Tibial artery (tissue), 4 donors: ENCODE results near the gene EHD4.

Experiments
- DNase-seq, 2 donors: peaks; one replicate each; pipeline ENCODE4 v3.0.0-alpha.2; 2019
- H3K27ac ChIP-seq, 2 donors: fragments of 200-600 bp; sonication (generic) in 1 of 2; 1 replicate in 1 of 2; 2 replicates in 1 of 2; pipeline ENCODE4 v1.5.1; 2018 to 2019; ENCODE audit warnings: mild to moderate bottlenecking in 1 of 2
- H3K27me3 ChIP-seq, 2 donors: fragments of 200-600 bp; sonication (generic) in 1 of 2; one replicate each; pipeline versions ENCODE4 v1.5.1 to v1.6.0; 2016 to 2019
- H3K36me3 ChIP-seq, 3 donors: fragments of 200-600 bp; sonication (generic) in 2 of 3; one replicate each; pipeline ENCODE4 v1.5.1; 2016 to 2019; ENCODE audit warnings: mild to moderate bottlenecking in 2 of 3
- H3K4me1 ChIP-seq, 4 donors: fragments of 200-600 bp; sonication (generic) in 2 of 4; 1 replicate in 3 of 4; 2 replicates in 1 of 4; pipeline ENCODE4 v1.5.1; 2016 to 2019
- H3K4me3 ChIP-seq, 2 donors: fragments of 200-600 bp; sonication (generic) in 1 of 2; 1 replicate in 1 of 2; 2 replicates in 1 of 2; pipeline ENCODE4 v1.5.1; 2018 to 2019; ENCODE audit warnings: mild to moderate bottlenecking in 2 of 2
- H3K9me3 ChIP-seq, 3 donors: fragments of 200-600 bp; sonication (generic) in 1 of 3; one replicate each; pipeline ENCODE4 v1.5.1; 2016 to 2019
- intact Hi-C: fragments of 100-400 bp; cut with DNase I; formaldehyde crosslinking; loops from one replicate; pipeline ENCODE4 v1.15.0; 2023; ENCODE audit warnings: low total_unique reads
- TF ChIP-seq, protein P1 (sequence below), 2 experiments: fragments of 200-600 bp in 1 of 2; fragments of 450-650 bp in 1 of 2; IDR thresholded peaks; one replicate each; pipeline ENCODE4 v1.5.1; 2017 to 2019; ENCODE audit warnings: antibody characterized with exemption in 2 of 2, mild to moderate bottlenecking in 1 of 2, moderate library complexity in 1 of 2

EHD4 gene

DNA sequence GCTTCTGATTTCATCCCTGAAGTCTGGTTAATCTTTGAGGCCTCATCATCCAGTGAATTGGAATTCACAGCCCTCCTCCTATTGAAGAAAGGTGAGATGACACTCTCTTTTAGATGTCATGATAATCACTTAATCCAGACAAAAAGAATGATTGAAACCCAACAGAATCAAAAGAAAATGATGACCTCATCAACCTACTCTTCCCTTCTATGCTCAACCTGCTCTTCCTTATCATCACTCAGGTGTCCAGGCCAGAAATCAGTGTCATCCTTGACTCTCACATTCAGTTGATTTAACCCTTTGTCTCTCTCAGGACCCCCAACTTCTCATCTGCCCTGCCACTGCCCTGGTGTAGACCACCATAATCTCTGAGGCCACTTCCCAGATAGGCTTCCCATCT lies 36.7 kb upstream of the EHD4 start:
- peaks cover 0 to 2% (median 0%) of the 10 kb centered on the region in 3 donors for H3K9me3 ChIP-seq
- no peak for DNase-seq
- TF ChIP-seq, protein P1, sequence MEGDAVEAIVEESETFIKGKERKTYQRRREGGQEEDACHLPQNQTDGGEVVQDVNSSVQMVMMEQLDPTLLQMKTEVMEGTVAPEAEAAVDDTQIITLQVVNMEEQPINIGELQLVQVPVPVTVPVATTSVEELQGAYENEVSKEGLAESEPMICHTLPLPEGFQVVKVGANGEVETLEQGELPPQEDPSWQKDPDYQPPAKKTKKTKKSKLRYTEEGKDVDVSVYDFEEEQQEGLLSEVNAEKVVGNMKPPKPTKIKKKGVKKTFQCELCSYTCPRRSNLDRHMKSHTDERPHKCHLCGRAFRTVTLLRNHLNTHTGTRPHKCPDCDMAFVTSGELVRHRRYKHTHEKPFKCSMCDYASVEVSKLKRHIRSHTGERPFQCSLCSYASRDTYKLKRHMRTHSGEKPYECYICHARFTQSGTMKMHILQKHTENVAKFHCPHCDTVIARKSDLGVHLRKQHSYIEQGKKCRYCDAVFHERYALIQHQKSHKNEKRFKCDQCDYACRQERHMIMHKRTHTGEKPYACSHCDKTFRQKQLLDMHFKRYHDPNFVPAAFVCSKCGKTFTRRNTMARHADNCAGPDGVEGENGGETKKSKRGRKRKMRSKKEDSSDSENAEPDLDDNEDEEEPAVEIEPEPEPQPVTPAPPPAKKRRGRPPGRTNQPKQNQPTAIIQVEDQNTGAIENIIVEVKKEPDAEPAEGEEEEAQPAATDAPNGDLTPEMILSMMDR (IDR thresholded peaks at IDR 0.05): no peak
- H3K27ac ChIP-seq: no peak overlapping the region
- no peak overlapping the region for H3K4me3 ChIP-seq
- no peaks in the 10 kb centered on the region for H3K36me3 ChIP-seq
- no peaks in the 10 kb centered on the region for H3K4me1 ChIP-seq
- H3K27me3 ChIP-seq: no peaks in the 10 kb centered on the region
- intact Hi-C loops: no loop called here

DNA sequence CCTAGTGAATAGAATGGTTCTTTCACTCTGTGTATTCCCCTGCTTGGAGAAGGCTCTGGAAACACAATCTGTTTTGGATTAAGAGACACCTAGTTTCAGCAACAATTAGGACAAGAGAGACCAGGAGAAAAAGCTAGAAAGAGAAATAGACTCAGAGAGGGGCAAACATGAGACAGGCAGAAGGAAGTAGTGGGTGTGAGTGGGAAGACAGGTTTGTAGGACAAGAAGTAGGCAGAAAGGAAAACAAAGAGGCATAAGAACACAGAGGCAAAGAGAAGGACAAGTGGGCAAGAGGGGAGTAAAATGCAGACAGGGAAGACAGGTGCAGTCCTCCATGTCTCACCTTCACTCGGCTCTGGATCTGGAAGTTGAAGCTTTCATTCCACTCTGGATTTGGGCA lies 35.0 kb upstream of the EHD4 start:
- TF ChIP-seq, protein P1 (IDR thresholded peaks at IDR 0.05): no peak
- intact Hi-C loops: no loop called here
- no peak overlapping the region for H3K27ac ChIP-seq

DNA sequence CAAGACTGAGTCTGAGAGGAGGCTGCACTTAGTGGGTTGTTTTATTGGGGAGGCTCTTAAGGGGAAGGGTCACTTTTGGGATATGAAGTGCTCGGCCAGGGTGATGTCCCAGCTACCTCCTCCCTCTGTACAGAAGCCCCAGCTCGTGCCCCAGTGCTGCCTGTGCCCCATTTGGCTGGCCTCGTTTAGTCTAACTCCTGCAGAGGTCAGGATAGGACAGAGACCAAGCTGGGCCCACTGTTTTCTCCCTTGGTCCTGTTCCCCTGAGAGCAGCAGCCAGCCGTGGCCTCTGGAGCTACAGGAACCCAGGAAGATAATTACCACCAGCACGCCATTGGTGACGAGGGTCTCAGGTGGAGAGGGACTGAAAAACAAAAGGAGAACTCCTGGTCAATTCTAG lies 30.0 kb upstream of the EHD4 start:
- Histone ChIP-seq H3K27me3 (no peaks in the 10 kb centered on the region), H3K27ac (no peak overlapping the region), H3K4me3 (no peak overlapping the region), H3K36me3 (no peaks in the 10 kb centered on the region), H3K9me3 (peaks cover 0 to 2% (median 0%) of the 10 kb centered on the region in 3 donors), H3K4me1 (no peaks in the 10 kb centered on the region)
- TF ChIP-seq, protein P1 (IDR thresholded peaks at IDR 0.05): no peak
- no peak for DNase-seq
- intact Hi-C loops: no loop called here

More for the DNA sequence above, 35.0 kb upstream of the EHD4 start:
- Histone ChIP-seq H3K4me1 (no peaks in the 10 kb centered on the region), H3K36me3 (no peaks in the 10 kb centered on the region), H3K27me3 (no peaks in the 10 kb centered on the region), H3K9me3 (peaks cover 0 to 2% (median 0%) of the 10 kb centered on the region in 3 donors), H3K4me3 (no peak overlapping the region)
- no peak for DNase-seq

DNA sequence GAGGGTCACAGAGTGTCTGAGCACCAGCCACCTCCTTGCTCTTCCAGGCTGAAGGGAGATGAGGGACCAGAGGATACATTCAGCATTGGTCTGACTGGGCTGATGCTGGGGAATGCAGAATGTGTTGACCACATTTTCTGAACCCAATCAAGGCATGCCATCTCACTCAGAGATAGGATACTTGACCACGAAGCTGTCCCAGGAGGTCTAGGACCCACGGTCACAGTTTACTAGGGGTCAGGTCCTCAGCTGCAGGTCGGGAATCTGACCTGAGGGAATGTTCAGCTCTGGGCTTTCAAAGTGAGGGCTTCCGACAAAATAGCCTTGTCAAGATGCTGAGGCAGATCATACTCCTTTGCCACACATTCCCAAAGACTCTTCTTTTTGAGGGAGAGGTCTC lies 28.9 kb upstream of the EHD4 start:
- Histone ChIP-seq H3K27ac (no peak overlapping the region), H3K9me3 (no peaks in the 10 kb centered on the region), H3K4me1 (no peaks in the 10 kb centered on the region), H3K4me3 (no peak overlapping the region), H3K36me3 (no peaks in the 10 kb centered on the region), H3K27me3 (no peaks in the 10 kb centered on the region)
- DNase-seq: no peak
- TF ChIP-seq, protein P1 (IDR thresholded peaks at IDR 0.05): no peak
- intact Hi-C loops: no loop called here

DNA sequence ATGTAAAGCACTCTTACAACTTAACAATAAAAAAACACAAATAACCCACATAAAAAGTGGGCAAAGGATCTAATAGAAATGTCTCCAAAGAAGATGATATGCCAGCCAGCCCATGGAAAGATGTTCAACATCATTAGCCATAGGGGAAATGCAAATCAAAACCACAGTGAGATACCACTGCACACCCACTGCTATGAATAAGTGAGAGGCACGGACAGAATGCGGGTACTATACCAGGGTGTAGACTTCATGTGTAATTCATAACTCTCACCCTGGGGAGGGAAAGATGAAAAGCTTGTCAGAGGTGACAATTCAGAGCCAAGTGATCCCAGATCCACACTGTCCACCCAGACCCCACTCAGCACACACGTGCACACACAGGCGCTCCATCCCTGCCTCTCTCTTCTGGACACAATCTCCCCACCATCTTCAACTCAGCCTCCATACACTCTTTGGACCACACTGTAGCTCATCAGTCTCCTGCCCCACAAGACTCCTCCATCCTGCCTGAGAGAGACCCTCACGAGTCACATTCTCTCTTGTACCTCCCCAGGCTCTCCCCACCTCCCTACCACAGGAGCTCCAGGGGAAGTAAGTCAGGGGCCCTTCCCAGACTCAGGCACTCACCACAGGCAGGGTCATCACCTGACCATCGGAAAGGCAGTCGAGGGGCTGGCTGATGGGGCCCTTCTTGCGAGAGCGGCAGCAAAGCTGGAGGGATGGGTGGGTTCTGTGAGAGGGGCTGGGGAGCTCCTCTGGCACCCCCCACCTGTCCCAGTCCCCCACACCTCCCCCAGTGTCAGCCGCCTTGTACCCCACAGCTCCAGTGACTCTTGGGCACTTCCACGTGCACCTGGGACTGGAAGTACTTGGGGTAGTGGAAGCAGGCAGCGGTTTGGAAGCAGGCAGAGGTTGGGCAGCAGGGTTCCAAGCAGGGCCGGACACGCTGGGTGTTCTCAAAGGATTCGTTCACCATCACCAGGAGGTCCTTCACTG lies 27.2 kb upstream of the EHD4 start:
- TF ChIP-seq, protein P1 (IDR thresholded peaks at IDR 0.05): no peak

More for the DNA sequence above, 27.2 kb upstream of the EHD4 start:
- H3K4me1 ChIP-seq: no peaks in the 10 kb centered on the region
- no peaks in the 10 kb centered on the region for H3K27me3 ChIP-seq
- H3K4me3 ChIP-seq: no peak overlapping the region
- DNase-seq: no peak
- H3K36me3 ChIP-seq: no peaks in the 10 kb centered on the region
- no peak overlapping the region for H3K27ac ChIP-seq
- no peaks in the 10 kb centered on the region for H3K9me3 ChIP-seq
- intact Hi-C loops: loop anchor here (5.0 kb wide), 1 partner anchor 53 kb away; no protein-coding TSS in a partner anchor
